ENCODE data around the gene GPR183. TPM values are rescaled to one million over a fixed set of nuclear protein-coding genes. Genes with fewer than 3 reads are reported as not detected.

The GPR183 gene
- total and polyA plus RNA-seq, 10 of the 15 experiments (the other 5 are each of a cell fraction or from before 2014, with no cell fraction given), result 134 to 669 (median 225) TPM

DNA sequence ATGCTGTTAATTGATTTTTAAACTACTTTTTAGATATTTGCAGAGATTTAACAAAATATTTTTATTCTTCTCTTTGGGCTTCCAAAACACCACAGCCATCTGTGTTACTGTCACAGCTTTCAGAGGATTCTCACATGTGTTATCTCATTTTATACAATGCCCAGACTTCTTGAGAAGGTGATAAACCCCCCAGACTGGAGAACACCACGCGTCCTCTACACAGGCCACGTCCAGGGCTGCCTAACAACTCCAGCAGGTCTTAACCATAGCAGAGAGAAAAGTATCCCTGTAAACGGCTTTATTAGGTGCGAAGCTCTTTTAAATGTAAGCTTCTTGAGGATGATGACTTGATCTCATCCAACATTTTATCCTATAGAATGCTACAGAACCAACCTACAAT lies 2.0 kb downstream of the GPR183 start (continued):
- TF ChIP-seq, protein P1, sequence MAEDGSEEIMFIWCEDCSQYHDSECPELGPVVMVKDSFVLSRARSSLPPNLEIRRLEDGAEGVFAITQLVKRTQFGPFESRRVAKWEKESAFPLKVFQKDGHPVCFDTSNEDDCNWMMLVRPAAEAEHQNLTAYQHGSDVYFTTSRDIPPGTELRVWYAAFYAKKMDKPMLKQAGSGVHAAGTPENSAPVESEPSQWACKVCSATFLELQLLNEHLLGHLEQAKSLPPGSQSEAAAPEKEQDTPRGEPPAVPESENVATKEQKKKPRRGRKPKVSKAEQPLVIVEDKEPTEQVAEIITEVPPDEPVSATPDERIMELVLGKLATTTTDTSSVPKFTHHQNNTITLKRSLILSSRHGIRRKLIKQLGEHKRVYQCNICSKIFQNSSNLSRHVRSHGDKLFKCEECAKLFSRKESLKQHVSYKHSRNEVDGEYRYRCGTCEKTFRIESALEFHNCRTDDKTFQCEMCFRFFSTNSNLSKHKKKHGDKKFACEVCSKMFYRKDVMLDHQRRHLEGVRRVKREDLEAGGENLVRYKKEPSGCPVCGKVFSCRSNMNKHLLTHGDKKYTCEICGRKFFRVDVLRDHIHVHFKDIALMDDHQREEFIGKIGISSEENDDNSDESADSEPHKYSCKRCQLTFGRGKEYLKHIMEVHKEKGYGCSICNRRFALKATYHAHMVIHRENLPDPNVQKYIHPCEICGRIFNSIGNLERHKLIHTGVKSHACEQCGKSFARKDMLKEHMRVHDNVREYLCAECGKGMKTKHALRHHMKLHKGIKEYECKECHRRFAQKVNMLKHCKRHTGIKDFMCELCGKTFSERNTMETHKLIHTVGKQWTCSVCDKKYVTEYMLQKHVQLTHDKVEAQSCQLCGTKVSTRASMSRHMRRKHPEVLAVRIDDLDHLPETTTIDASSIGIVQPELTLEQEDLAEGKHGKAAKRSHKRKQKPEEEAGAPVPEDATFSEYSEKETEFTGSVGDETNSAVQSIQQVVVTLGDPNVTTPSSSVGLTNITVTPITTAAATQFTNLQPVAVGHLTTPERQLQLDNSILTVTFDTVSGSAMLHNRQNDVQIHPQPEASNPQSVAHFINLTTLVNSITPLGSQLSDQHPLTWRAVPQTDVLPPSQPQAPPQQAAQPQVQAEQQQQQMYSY (CRISPR knock-in tag; IDR thresholded peaks at IDR 0.05), result no peak
- TF ChIP-seq, protein P2, sequence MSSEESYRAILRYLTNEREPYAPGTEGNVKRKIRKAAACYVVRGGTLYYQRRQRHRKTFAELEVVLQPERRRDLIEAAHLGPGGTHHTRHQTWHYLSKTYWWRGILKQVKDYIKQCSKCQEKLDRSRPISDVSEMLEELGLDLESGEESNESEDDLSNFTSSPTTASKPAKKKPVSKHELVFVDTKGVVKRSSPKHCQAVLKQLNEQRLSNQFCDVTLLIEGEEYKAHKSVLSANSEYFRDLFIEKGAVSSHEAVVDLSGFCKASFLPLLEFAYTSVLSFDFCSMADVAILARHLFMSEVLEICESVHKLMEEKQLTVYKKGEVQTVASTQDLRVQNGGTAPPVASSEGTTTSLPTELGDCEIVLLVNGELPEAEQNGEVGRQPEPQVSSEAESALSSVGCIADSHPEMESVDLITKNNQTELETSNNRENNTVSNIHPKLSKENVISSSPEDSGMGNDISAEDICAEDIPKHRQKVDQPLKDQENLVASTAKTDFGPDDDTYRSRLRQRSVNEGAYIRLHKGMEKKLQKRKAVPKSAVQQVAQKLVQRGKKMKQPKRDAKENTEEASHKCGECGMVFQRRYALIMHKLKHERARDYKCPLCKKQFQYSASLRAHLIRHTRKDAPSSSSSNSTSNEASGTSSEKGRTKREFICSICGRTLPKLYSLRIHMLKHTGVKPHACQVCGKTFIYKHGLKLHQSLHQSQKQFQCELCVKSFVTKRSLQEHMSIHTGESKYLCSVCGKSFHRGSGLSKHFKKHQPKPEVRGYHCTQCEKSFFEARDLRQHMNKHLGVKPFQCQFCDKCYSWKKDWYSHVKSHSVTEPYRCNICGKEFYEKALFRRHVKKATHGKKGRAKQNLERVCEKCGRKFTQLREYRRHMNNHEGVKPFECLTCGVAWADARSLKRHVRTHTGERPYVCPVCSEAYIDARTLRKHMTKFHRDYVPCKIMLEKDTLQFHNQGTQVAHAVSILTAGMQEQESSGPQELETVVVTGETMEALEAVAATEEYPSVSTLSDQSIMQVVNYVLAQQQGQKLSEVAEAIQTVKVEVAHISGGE (CRISPR knock-in tag; IDR thresholded peaks at IDR 0.05), result 0 out of 2 replicates have a peak, but pooled peaks have one; percentile 7
- no peak for TF ChIP-seq ZZZ3 (IDR thresholded peaks at IDR 0.05; ENCODE audit: control insufficient read depth, insufficient read length, low read depth)
- TF ChIP-seq NRF1 (conservative IDR thresholded peaks at IDR 0.05; ENCODE audit: low read depth, low read length), result no peak
- TF ChIP-seq FOXM1 (IDR thresholded peaks at IDR 0.05; ENCODE audit: low read depth, low read length), result 0 out of 2 replicates have a peak, but pooled peaks have one; percentile 4

All from GM12878 (cell line).